K562 (cell line): ENCODE measurements around the gene UBA52. TPM values are rescaled to one million over a fixed set of nuclear protein-coding genes. Genes with fewer than 3 reads are reported as not detected.
A peak's percentile ranks its signal among the peaks of the same experiment; 100 is the strongest.

Experiments
- ATAC-seq: fragments of 200-7000 bp; cut with Tn5 transposase; 3 replicates; pipeline ENCODE4 v1.9.1; 2020; ENCODE audit warnings: moderate library complexity
- BruUV-seq: library from RNA; stranded (reverse); fragments of 400-500 nt; replicated peaks from 2 replicates; lab custom pipeline; 2021; lab: Mats Ljungman, UMichigan
- CTCF ChIA-PET: fragments of 300-600 bp; formaldehyde crosslinking; extraction: SDS; loops from one replicate; lab custom pipeline; 2021; ENCODE audit warnings: low intra/inter-chr PET ratio; lab: Yijun Ruan, JAX
- POLR2A ChIA-PET: fragments of 300-600, 350-650 bp; sonication (Branson Sonifier 250); formaldehyde crosslinking; extraction: SDS; loops from one replicate; lab custom pipeline; 2021; ENCODE audit warnings: antibody characterized with exemption, inconsistent platforms; lab: Yijun Ruan, JAX
- DNase-seq, 4 experiments: peaks; one replicate each; pipeline versions ENCODE4 v3.0.0 to v3.0.0-alpha.2; 2011 to 2018; ENCODE audit warnings: low spot score in 3 of 4, mixed read lengths in 3 of 4; ENCODE audit errors: extremely low read depth in 1 of 4
- FAIRE-seq: peaks from 2 replicates; lab custom pipeline; 2011; peaks lifted over from hg19 to GRCh38; lab: Jason Lieb, UNC
- H2AFZ ChIP-seq: 2 replicates; pipeline ENCODE4 v1.6.0; 2011; ENCODE audit warnings: low read depth, low read length, control low read depth, inconsistent platforms
- H3K27ac ChIP-seq: fragments of 200-600 bp; 3 replicates; pipeline ENCODE4 v1.8.0; 2011; ENCODE audit warnings: low read depth, mild to moderate bottlenecking, control low read depth, inconsistent platforms, low read length, moderate library complexity, mixed read lengths; ENCODE audit errors: extremely low read depth
- H3K27me3 ChIP-seq, 2 experiments: fragments of 300-600 bp in 1 of 2; 2 replicates in 1 of 2; 3 replicates in 1 of 2; pipeline versions ENCODE4 v1.6.0 to v1.8.0; 2011; ENCODE audit warnings: inconsistent platforms in 2 of 2, low read length in 2 of 2, mild to moderate bottlenecking in 1 of 2, mixed read lengths in 1 of 2, moderate library complexity in 1 of 2; ENCODE audit not compliant: control insufficient read depth in 2 of 2, insufficient read depth in 2 of 2
- H3K36me3 ChIP-seq: fragments of 300-600 bp; 3 replicates; pipeline ENCODE4 v1.8.0; 2011; ENCODE audit warnings: mild to moderate bottlenecking, low read length, inconsistent platforms; ENCODE audit not compliant: control insufficient read depth, insufficient read depth
- H3K4me1 ChIP-seq, 2 experiments: fragments of 200-600 bp in 1 of 2; replicated peaks in 1 of 2; 2 replicates in 1 of 2; 3 replicates in 1 of 2; pipeline versions ENCODE4 v1.5.1 to v1.8.0; 2011; ENCODE audit warnings: inconsistent platforms in 2 of 2, low read length in 2 of 2, mild to moderate bottlenecking in 1 of 2, mixed read lengths in 1 of 2, moderate library complexity in 1 of 2; ENCODE audit not compliant: control insufficient read depth in 2 of 2, insufficient read depth in 2 of 2
- H3K4me2 ChIP-seq: 2 replicates; pipeline ENCODE4 v1.6.1; 2011; ENCODE audit warnings: low read length, control low read depth, inconsistent platforms, mixed read lengths; ENCODE audit not compliant: insufficient read depth
- H3K4me3 ChIP-seq: fragments of 200-600 bp; sonication (generic), shearing (Covaris generic); 2 replicates; pipeline ENCODE4 v1.5.1; 2016; ENCODE audit warnings: control low read depth, inconsistent platforms
- H3K79me2 ChIP-seq: fragments of 200-600 bp; 3 replicates; pipeline ENCODE4 v1.8.0; 2011; ENCODE audit warnings: low read length, inconsistent platforms; ENCODE audit not compliant: control insufficient read depth, insufficient read depth
- H3K9ac ChIP-seq, 2 experiments: 2 replicates each; pipeline versions ENCODE4 v1.6.0 to v1.6.1; 2011; ENCODE audit warnings: low read depth in 2 of 2, low read length in 2 of 2, control low read depth in 1 of 2, inconsistent platforms in 1 of 2, mild to moderate bottlenecking in 1 of 2, mixed read lengths in 1 of 2; ENCODE audit not compliant: insufficient read depth in 1 of 2
- H3K9me1 ChIP-seq: one replicate; pipeline ENCODE4 v1.6.0; 2011; ENCODE audit warnings: inconsistent platforms, mild to moderate bottlenecking, low read length, moderate library complexity; ENCODE audit not compliant: control insufficient read depth, insufficient read depth
- H3K9me3 ChIP-seq: replicated peaks from 2 replicates; pipeline ENCODE4 v1.5.1; 2011; ENCODE audit warnings: low read depth, low read length, inconsistent platforms; ENCODE audit not compliant: control insufficient read depth, insufficient read depth
- H4K20me1 ChIP-seq: replicated peaks from 2 replicates; pipeline ENCODE4 v1.6.1; 2011; ENCODE audit warnings: low read length, inconsistent platforms, mixed read lengths; ENCODE audit not compliant: control insufficient read depth, insufficient read depth
- BMI1 ChIP-seq: fragments of 150-350 bp; IDR thresholded peaks from 2 replicates; pipeline ENCODE4 v1.6.1; 2014; ENCODE audit warnings: low read length
- BRD9 ChIP-seq: fragments of 450-650 bp; IDR thresholded peaks from 2 replicates; pipeline ENCODE4 v1.6.1; 2018; ENCODE audit warnings: low read depth; ENCODE audit not compliant: partially characterized antibody
- CC2D1A ChIP-seq: fragments of 450-650 bp; IDR thresholded peaks from 2 replicates; pipeline ENCODE4 v1.6.1; 2017; ENCODE audit warnings: mild to moderate bottlenecking
- CCAR2 ChIP-seq: fragments of 200-400 bp; formaldehyde crosslinking; IDR thresholded peaks from 2 replicates; pipeline ENCODE4 v1.6.1; 2017; ENCODE audit warnings: mild to moderate bottlenecking, low read depth, low read length
- ELK1 ChIP-seq: sonication (generic); formaldehyde crosslinking; IDR thresholded peaks from 2 replicates; pipeline ENCODE4 v1.8.1; 2022; ENCODE audit warnings: missing genetic modification reagents
- EZH2 ChIP-seq: IDR thresholded peaks from 2 replicates; pipeline ENCODE4 v1.6.1; 2012; ENCODE audit warnings: low read depth, mild to moderate bottlenecking, inconsistent platforms, low read length, borderline replicate concordance
- HNRNPLL ChIP-seq: fragments of 200-400 bp; formaldehyde crosslinking; IDR thresholded peaks from 2 replicates; pipeline ENCODE4 v1.6.1; 2017; ENCODE audit warnings: low read length, low read depth, mild to moderate bottlenecking; ENCODE audit not compliant: poor library complexity, severe bottlenecking
- LCOR ChIP-seq: sonication (generic); formaldehyde crosslinking; IDR thresholded peaks from 2 replicates; pipeline ENCODE4 v1.8.0; 2022; ENCODE audit warnings: mild to moderate bottlenecking, missing genetic modification reagents
- SMC3 ChIP-seq: conservative IDR thresholded peaks from 2 replicates; pipeline ENCODE4 v1.6.1; 2011; ENCODE audit warnings: low read depth, low read length, improper control_type of control experiment; ENCODE audit not compliant: insufficient read depth
- SREBF1 ChIP-seq: fragments of 150-350 bp; IDR thresholded peaks from 2 replicates; pipeline ENCODE4 v1.6.1; 2014; ENCODE audit warnings: antibody characterized with exemption, low read depth, low read length, borderline replicate concordance
- TGIF2 ChIP-seq: sonication (generic); formaldehyde crosslinking; IDR thresholded peaks from 2 replicates; pipeline ENCODE4 v1.8.1; 2022; ENCODE audit warnings: mild to moderate bottlenecking, missing genetic modification reagents, moderate library complexity
- TSC22D4 ChIP-seq: fragments of 450-650 bp; IDR thresholded peaks from 2 replicates; pipeline ENCODE4 v1.6.1; 2016; ENCODE audit warnings: missing genetic modification characterization, missing biosample characterization, control low read depth
- ZFP1 ChIP-seq: fragments of 450-650 bp; formaldehyde crosslinking; IDR thresholded peaks from 2 replicates; pipeline ENCODE4 v1.4.0; 2020; ENCODE audit warnings: mild to moderate bottlenecking, mixed read lengths
- ZNF121 ChIP-seq: sonication (generic); formaldehyde crosslinking; conservative IDR thresholded peaks from 2 replicates; pipeline ENCODE4 v1.8.0; 2022; ENCODE audit warnings: missing genetic modification reagents
- ZNF41 ChIP-seq: fragments of 250-450 bp; sonication (Bioruptor Pico); conservative IDR thresholded peaks from 2 replicates; pipeline ENCODE4 v1.4.0; 2020; ENCODE audit warnings: mild to moderate bottlenecking
- WGBS: fragments of 100-300 bp; shearing (Covaris generic); methylation state at CpG from one replicate; pipeline ENCODE4 v1.1.6; 2016; ENCODE audit warnings: low coverage, mixed read lengths; ENCODE audit not compliant: insufficient coverage; ENCODE audit errors: missing lambda C conversion rate; 5-methylcytosine and 5-hydroxymethylcytosine counted together
- in situ Hi-C: fragments of 300-500 bp; cut with MboI; formaldehyde crosslinking; loops from 4 replicates; pipeline ENCODE4 v1.15.0; 2018; ENCODE audit warnings: inconsistent platforms, mixed read lengths
- intact Hi-C: fragments of 100-400 bp; cut with micrococcal nuclease; formaldehyde crosslinking; loops from 2 replicates; pipeline ENCODE4 v1.14.2; 2022
- polyA plus RNA-seq, 8 experiments: library from polyadenylated mRNA; depleted of rRNA in 4 of 8; stranded (reverse) in 5 of 8; unstranded in 3 of 8; fragments of >200 nt; fragmentation: Nextera tagmentation in 2 of 8; fragmentation: Illumina TruSeq in 1 of 8; extraction: Ambion mirVana in 2 of 8; extraction: Trizol in 1 of 8; gene quantifications; 2 replicates each; pipeline versions ENCODE4 v1.2.1 to v1.2.3, GENCODE V29; 2011 to 2014; ENCODE audit warnings: inconsistent platforms in 1 of 8, missing spikeins in 1 of 8
- total RNA-seq, 7 experiments: library from RNA; depleted of rRNA in 6 of 7; stranded (reverse); fragments of >200 nt in 6 of 7; fragmentation: Illumina TruSeq in 2 of 7; extraction: Trizol in 2 of 7; gene quantifications; 2 replicates each; pipeline versions ENCODE4 v1.2.1 to v1.2.3, GENCODE V29; 2011 to 2021; ENCODE audit warnings: low replicate concordance in 1 of 7
- TF ChIP-seq, protein P1 (sequence below): fragments of 200-800 bp; sonication (Bioruptor generic); IDR thresholded peaks from 2 replicates; pipeline ENCODE4 v1.6.1; 2017; ENCODE audit warnings: missing genetic modification characterization, missing compliant biosample characterization
- TF ChIP-seq, protein P2 (sequence below), 2 experiments: fragments of 450-650 bp; conservative IDR thresholded peaks; 2 replicates each; pipeline ENCODE4 v1.6.1; 2017; ENCODE audit warnings: mild to moderate bottlenecking in 2 of 2, moderate library complexity in 2 of 2

Gene UBA52
- total and polyA plus RNA-seq, 9 of the 15 experiments (the other 6 are each of a cell fraction or from before 2014, with no cell fraction given), result 1,110 to 2,751 (median 1,733) TPM

GRCh38 chr19:18611327-18612050, 39.8 kb downstream of the UBA52 start:
- intact Hi-C loops, result no loop called here
- TF ChIP-seq ZNF121 (CRISPR knock-in tag) (no peak), ELK1 (CRISPR knock-in tag) (no peak), EZH2 (no peak), HNRNPLL (peak; percentile 13), CC2D1A (no peak), SREBF1 (no peak), CCAR2 (no peak), LCOR (CRISPR knock-in tag) (no peak), TSC22D4 (no peak), BMI1 (no peak), BRD9 (no peak), ZFP1 (no peak), SMC3 (no peak), TGIF2 (no peak), ZNF41 (CRISPR knock-in tag) (no peak)
- TF ChIP-seq, protein P1, sequence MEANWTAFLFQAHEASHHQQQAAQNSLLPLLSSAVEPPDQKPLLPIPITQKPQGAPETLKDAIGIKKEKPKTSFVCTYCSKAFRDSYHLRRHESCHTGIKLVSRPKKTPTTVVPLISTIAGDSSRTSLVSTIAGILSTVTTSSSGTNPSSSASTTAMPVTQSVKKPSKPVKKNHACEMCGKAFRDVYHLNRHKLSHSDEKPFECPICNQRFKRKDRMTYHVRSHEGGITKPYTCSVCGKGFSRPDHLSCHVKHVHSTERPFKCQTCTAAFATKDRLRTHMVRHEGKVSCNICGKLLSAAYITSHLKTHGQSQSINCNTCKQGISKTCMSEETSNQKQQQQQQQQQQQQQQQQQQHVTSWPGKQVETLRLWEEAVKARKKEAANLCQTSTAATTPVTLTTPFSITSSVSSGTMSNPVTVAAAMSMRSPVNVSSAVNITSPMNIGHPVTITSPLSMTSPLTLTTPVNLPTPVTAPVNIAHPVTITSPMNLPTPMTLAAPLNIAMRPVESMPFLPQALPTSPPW, result peak; percentile 19; the same call in 1 of the 2 replicates
- TF ChIP-seq, protein P2, sequence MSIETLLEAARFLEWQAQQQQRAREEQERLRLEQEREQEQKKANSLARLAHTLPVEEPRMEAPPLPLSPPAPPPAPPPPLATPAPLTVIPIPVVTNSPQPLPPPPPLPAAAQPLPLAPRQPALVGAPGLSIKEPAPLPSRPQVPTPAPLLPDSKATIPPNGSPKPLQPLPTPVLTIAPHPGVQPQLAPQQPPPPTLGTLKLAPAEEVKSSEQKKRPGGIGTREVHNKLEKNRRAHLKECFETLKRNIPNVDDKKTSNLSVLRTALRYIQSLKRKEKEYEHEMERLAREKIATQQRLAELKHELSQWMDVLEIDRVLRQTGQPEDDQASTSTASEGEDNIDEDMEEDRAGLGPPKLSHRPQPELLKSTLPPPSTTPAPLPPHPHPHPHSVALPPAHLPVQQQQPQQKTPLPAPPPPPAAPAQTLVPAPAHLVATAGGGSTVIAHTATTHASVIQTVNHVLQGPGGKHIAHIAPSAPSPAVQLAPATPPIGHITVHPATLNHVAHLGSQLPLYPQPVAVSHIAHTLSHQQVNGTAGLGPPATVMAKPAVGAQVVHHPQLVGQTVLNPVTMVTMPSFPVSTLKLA (conservative IDR thresholded peaks at IDR 0.05), result no peak

More at GRCh38 chr19:18611327-18612050, 39.8 kb downstream of the UBA52 start:
- H4K20me1 ChIP-seq, result peaks cover 26% of the 10 kb centered on the region
- no peak overlapping the region for H3K27ac ChIP-seq
- 3% methylated on average over 40 of the region's 62 CpGs for WGBS
- H3K4me1 ChIP-seq, result peaks cover 0 to 51% of the 10 kb centered on the region in 2 experiments; a peak in 2 of 5 replicates
- H3K4me2 ChIP-seq, result no peak overlapping the region
- FAIRE-seq, result no peak
- DNase-seq, result peak in 3 of 4 experiments; percentile 44 to 75 (median 71)
- H3K27me3 ChIP-seq, result peaks cover 53 to 78% of the 10 kb centered on the region in 2 experiments
- ChIA-PET POLR2A (interaction anchor here (1.0 to 1.2 kb wide), 2 partner anchors 20 to 308 kb away, joined by 3 read pairs; partner anchors contain the start of genes COPE and DDX49), CTCF (no interaction called here)
- H3K9ac ChIP-seq, result no peak overlapping the region
- in situ Hi-C loops, result no loop called here
- H3K79me2 ChIP-seq, result no peaks in the 10 kb centered on the region
- peak; percentile 54 for ATAC-seq
- no peaks in the 10 kb centered on the region for H3K9me3 ChIP-seq
- no TSS peak for BruUV-seq
- no peaks in the 10 kb centered on the region for H3K9me1 ChIP-seq
- no peak overlapping the region for H3K4me3 ChIP-seq
- no peaks in the 10 kb centered on the region for H3K36me3 ChIP-seq
- H2AFZ ChIP-seq, result no peak overlapping the region
